ENCODE measurements around the gene SLC38A10. TPM values are rescaled to one million over a fixed set of nuclear protein-coding genes. Genes with fewer than 3 reads are reported as not detected.

Gene SLC38A10
- total RNA-seq, 1 donor from 2014 or later: 67.5 TPM

- Histone ChIP-seq H3K9me3 (no peaks in the 10 kb centered on the region), H3K36me3 (no peaks in the 10 kb centered on the region), H3K27ac (no peak overlapping the region), H3K4me3 (no peak overlapping the region), H3K27me3 (no peaks in the 10 kb centered on the region), H3K4me1 (peaks cover 77% of the 10 kb centered on the region)
- intact Hi-C loops (cut with DNase I): loop anchor here (5.0 kb wide), 1 partner anchor 42 kb away; the partner anchor contains the start of gene SLC38A10
- DNase-seq (ENCODE audit: extremely low spot score in 2 of 2): no peak
- no peak for TF ChIP-seq POLR2AphosphoS5 (IDR thresholded peaks at IDR 0.05; ENCODE audit: insufficient read depth in 1 of 2, low read depth in 1 of 2)
- TF ChIP-seq CTCF (IDR thresholded peaks at IDR 0.05): no peak
- no peak for TF ChIP-seq POLR2A (IDR thresholded peaks at IDR 0.05)
Measured at GRCh38 chr17:81339534-81340296, 44.6 kb upstream of the SLC38A10 start.

- H3K9me3 ChIP-seq: no peaks in the 10 kb centered on the region
- no peaks in the 10 kb centered on the region for H3K36me3 ChIP-seq
- TF ChIP-seq POLR2AphosphoS5 (IDR thresholded peaks at IDR 0.05; ENCODE audit: insufficient read depth in 1 of 2, low read depth in 1 of 2) (no peak), CTCF (IDR thresholded peaks at IDR 0.05) (no peak), POLR2A (IDR thresholded peaks at IDR 0.05) (no peak)
- no peak for DNase-seq (ENCODE audit: extremely low spot score in 2 of 2)
- H3K4me1 ChIP-seq: peaks cover 73% of the 10 kb centered on the region
- H3K4me3 ChIP-seq: no peak overlapping the region
- intact Hi-C loops (cut with DNase I): loop anchor here (5.0 kb wide), 1 partner anchor 42 kb away; the partner anchor contains the start of gene SLC38A10
- H3K27ac ChIP-seq: no peak overlapping the region
- H3K27me3 ChIP-seq: no peaks in the 10 kb centered on the region
Measured at GRCh38 chr17:81339191-81339533, 44.1 kb upstream of the SLC38A10 start.

- H3K4me3 ChIP-seq: no peak overlapping the region
- DNase-seq (ENCODE audit: extremely low spot score in 2 of 2): no peak
- no peaks in the 10 kb centered on the region for H3K27me3 ChIP-seq
- no peak overlapping the region for H3K27ac ChIP-seq
- no peak for TF ChIP-seq CTCF (IDR thresholded peaks at IDR 0.05)
- TF ChIP-seq POLR2AphosphoS5 (IDR thresholded peaks at IDR 0.05; ENCODE audit: insufficient read depth in 1 of 2, low read depth in 1 of 2): no peak
- no peak for TF ChIP-seq POLR2A (IDR thresholded peaks at IDR 0.05)
- H3K4me1 ChIP-seq: peaks cover 67% of the 10 kb centered on the region
- no peaks in the 10 kb centered on the region for H3K36me3 ChIP-seq
- intact Hi-C loops (cut with DNase I): loop anchor here (5.0 kb wide), 1 partner anchor 41 kb away; the partner anchor contains the start of gene SLC38A10
- no peaks in the 10 kb centered on the region for H3K9me3 ChIP-seq
Measured at GRCh38 chr17:81338274-81339190, 43.4 kb upstream of the SLC38A10 start.

- Histone ChIP-seq H3K27me3 (no peaks in the 10 kb centered on the region), H3K9me3 (no peaks in the 10 kb centered on the region), H3K4me1 (peaks cover 58% of the 10 kb centered on the region), H3K4me3 (no peak overlapping the region), H3K36me3 (no peaks in the 10 kb centered on the region), H3K27ac (no peak overlapping the region)
- intact Hi-C loops (cut with DNase I): loop anchor here (5.0 kb wide), 1 partner anchor 40 kb away; the partner anchor contains the start of gene SLC38A10
- TF ChIP-seq POLR2A (IDR thresholded peaks at IDR 0.05) (no peak), POLR2AphosphoS5 (IDR thresholded peaks at IDR 0.05; ENCODE audit: insufficient read depth in 1 of 2, low read depth in 1 of 2) (no peak), CTCF (IDR thresholded peaks at IDR 0.05) (no peak)
- DNase-seq (ENCODE audit: extremely low spot score in 2 of 2): no peak
Measured at GRCh38 chr17:81337476-81337879, 42.4 kb upstream of the SLC38A10 start.
